HG02678 (cell line): ENCODE data around the gene ELOB.

Source experiments
- ATAC-seq: cut with Tn5 transposase; IDR thresholded peaks from one replicate; pipeline ENCODE4 v1.9.1; 2021; ENCODE audit warnings: mild to moderate bottlenecking, moderate library complexity; ENCODE audit not compliant: unreplicated experiment

The ELOB gene

DNA sequence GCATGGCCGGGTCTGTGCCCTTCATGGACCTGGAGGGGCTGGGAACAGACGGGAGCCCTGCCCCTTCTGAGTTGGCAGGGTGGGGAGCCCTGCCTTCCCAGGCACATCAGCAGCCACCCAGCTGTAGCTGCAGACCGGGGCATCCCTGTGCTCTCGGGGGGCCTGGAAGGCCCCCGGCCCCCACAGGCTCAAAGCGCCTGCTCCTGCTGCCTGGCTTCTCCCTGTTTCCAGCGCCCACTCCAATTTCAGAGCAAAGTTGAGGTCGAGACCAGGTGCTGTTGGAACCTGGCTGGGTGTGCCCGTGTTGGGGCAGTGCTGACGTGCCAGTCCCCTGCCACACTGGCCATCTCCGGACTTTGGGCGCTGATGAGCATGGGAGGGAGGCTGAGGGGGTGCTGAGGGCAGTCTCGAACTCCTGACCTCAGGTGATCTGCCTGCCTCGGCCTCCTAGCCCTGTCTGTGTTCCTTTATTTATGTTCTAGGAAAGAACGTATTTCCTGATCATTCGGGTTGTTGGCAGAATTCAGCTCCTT lies 52.2 kb downstream of the ELOB start:
- no peak for ATAC-seq

DNA sequence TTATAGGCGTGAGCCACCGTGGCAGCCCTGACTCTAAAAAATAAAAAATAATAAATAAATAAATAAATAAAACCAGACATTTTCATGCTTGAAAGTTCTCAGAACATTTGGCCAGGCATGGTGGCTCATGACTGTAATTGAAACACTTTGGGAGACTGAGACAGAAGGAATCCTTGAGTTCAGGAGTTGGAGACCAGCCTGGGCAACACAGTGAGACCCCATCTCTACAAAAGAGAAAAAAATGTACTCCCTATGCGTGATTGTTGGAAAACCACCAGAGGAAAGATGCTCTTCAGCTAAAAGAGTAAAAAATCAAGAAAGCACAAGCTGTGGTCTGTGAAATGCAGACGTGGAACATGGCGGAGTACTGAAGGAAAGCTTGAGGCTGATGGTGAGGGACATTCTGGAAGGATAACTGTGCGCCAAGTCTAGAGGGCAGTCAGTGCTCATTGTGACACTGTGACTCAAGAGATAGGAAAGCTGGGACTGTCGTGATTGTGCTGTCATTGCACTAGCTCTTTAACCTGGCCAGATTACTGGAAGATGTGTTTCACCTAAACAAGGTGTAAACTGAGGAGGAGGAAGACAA lies 52.9 kb downstream of the ELOB start:
- no peak for ATAC-seq

DNA sequence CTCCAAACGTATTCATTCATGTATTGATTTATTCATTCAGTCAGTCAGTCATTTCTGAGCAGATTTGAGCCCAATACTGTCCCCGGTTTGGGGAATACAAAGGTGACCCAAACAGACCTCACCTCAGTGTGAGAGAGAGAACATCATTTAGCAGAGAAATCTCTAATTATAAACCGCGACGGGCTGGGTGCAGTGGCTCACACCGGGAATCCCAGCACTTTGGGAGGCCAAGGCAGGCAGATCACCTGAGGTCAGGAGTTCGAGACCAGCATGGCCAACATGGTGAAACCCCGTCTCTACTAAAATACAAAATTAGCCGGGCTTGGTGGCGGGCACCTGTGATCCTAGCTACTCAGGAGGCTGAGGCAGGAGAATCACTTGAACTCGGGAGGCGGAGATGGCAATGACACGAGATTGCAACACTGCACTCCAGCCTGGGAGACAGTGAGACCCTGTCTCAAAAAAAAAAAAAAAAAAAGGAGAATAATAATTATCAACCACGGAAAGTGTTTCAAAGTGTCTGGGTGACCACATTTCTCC lies 55.4 kb downstream of the ELOB start:
- peak; percentile 2 for ATAC-seq
